ENCODE results near the gene PCDHB16.
"Not testable (repeated sequence)": the region's sequence is repeated elsewhere in the genome, so short reads cannot be mapped to it uniquely, and the experiment has no call there.

Gene PCDHB16

GRCh38 chr5:141199359-141200235 lies 17.4 kb downstream of the PCDHB16 start, which contains the start of gene PCDHB11:
TSS of gene PCDHB11 (plus strand) at chr5:141199627. CDS start at chr5:141199775, 148 bp downstream.
- Mint-ChIP-seq H3K36me3 (ENCODE audit: low read depth) (no peaks in the 10 kb centered on the region), H3K27ac (no peak within 1 kb of the TSS), H3K4me1 (ENCODE audit: low read depth) (no peaks in the 10 kb centered on the region), H3K4me3 (no peak within 1 kb of the TSS), H3K27me3 (ENCODE audit: low read depth) (no peaks in the 10 kb centered on the region), H3K9me3 (peaks cover 48% of the 10 kb centered on the region)
- DNase-seq (ENCODE audit: low spot score): no peak

- H3K27ac Mint-ChIP-seq; H3K4me3 Mint-ChIP-seq; H3K27me3 Mint-ChIP-seq (ENCODE audit: low read depth): not testable (repeated sequence)
Observed at GRCh38 chr5:141201126-141201525, 18.9 kb downstream of the PCDHB16 start.

GRCh38 chr5:141201646-141202045 lies 19.5 kb downstream of the PCDHB16 start:
- H3K36me3 Mint-ChIP-seq (ENCODE audit: low read depth); H3K4me1 Mint-ChIP-seq (ENCODE audit: low read depth); H3K4me3 Mint-ChIP-seq; H3K27me3 Mint-ChIP-seq (ENCODE audit: low read depth); DNase-seq (ENCODE audit: low spot score); H3K27ac Mint-ChIP-seq: not testable (repeated sequence)
- H3K9me3 Mint-ChIP-seq: peaks cover 39% of the 10 kb centered on the region

More at GRCh38 chr5:141201126-141201525, 18.9 kb downstream of the PCDHB16 start:
- H3K4me1 Mint-ChIP-seq (ENCODE audit: low read depth); H3K36me3 Mint-ChIP-seq (ENCODE audit: low read depth); DNase-seq (ENCODE audit: low spot score): not testable (repeated sequence)
- H3K9me3 Mint-ChIP-seq: peaks cover 44% of the 10 kb centered on the region

GRCh38 chr5:141208478-141208877 lies 26.3 kb downstream of the PCDHB16 start, which contains the start of gene PCDHB12:
TSS of gene PCDHB12 (plus strand) at chr5:141208719. CDS start at chr5:141208908, 189 bp downstream.
- no peak within 1 kb of the TSS for H3K27ac Mint-ChIP-seq

GRCh38 chr5:141210281-141210680 lies 28.1 kb downstream of the PCDHB16 start:
- H3K27ac Mint-ChIP-seq; H3K27me3 Mint-ChIP-seq (ENCODE audit: low read depth); H3K4me3 Mint-ChIP-seq; H3K36me3 Mint-ChIP-seq (ENCODE audit: low read depth); H3K4me1 Mint-ChIP-seq (ENCODE audit: low read depth); DNase-seq (ENCODE audit: low spot score): not testable (repeated sequence)
- peaks cover 21% of the 10 kb centered on the region for H3K9me3 Mint-ChIP-seq

More at GRCh38 chr5:141208478-141208877, 26.3 kb downstream of the PCDHB16 start, which contains the start of gene PCDHB12:
- DNase-seq (ENCODE audit: low spot score): no peak
- Mint-ChIP-seq H3K4me3 (no peak within 1 kb of the TSS), H3K9me3 (peaks cover 12% of the 10 kb centered on the region), H3K36me3 (ENCODE audit: low read depth) (no peaks in the 10 kb centered on the region), H3K4me1 (ENCODE audit: low read depth) (no peaks in the 10 kb centered on the region), H3K27me3 (ENCODE audit: low read depth) (no peaks in the 10 kb centered on the region)

GRCh38 chr5:141210849-141211248 lies 28.7 kb downstream of the PCDHB16 start:
- not testable (repeated sequence) for H3K27ac Mint-ChIP-seq; H3K36me3 Mint-ChIP-seq (ENCODE audit: low read depth); DNase-seq (ENCODE audit: low spot score); H3K27me3 Mint-ChIP-seq (ENCODE audit: low read depth); H3K4me1 Mint-ChIP-seq (ENCODE audit: low read depth); H3K4me3 Mint-ChIP-seq
- H3K9me3 Mint-ChIP-seq: peaks cover 23% of the 10 kb centered on the region

GRCh38 chr5:141213656-141214339 lies 31.6 kb downstream of the PCDHB16 start, which contains the start of gene PCDHB13:
TSS of gene PCDHB13 (plus strand) at chr5:141213919. CDS start at chr5:141214124, 205 bp downstream.
- H3K36me3 Mint-ChIP-seq (ENCODE audit: low read depth); H3K4me1 Mint-ChIP-seq (ENCODE audit: low read depth); H3K27me3 Mint-ChIP-seq (ENCODE audit: low read depth); DNase-seq (ENCODE audit: low spot score); H3K27ac Mint-ChIP-seq; H3K4me3 Mint-ChIP-seq: not testable (repeated sequence)
- H3K9me3 Mint-ChIP-seq: peaks cover 32% of the 10 kb centered on the region

- not testable (repeated sequence) for H3K4me3 Mint-ChIP-seq; H3K36me3 Mint-ChIP-seq (ENCODE audit: low read depth); H3K27me3 Mint-ChIP-seq (ENCODE audit: low read depth); DNase-seq (ENCODE audit: low spot score); H3K27ac Mint-ChIP-seq; H3K4me1 Mint-ChIP-seq (ENCODE audit: low read depth)
- peaks cover 33% of the 10 kb centered on the region for H3K9me3 Mint-ChIP-seq
Observed at GRCh38 chr5:141214583-141214982, 32.4 kb downstream of the PCDHB16 start.

- H3K4me1 Mint-ChIP-seq (ENCODE audit: low read depth); DNase-seq (ENCODE audit: low spot score); H3K27ac Mint-ChIP-seq; H3K36me3 Mint-ChIP-seq (ENCODE audit: low read depth); H3K4me3 Mint-ChIP-seq; H3K27me3 Mint-ChIP-seq (ENCODE audit: low read depth): not testable (repeated sequence)
- peaks cover 34% of the 10 kb centered on the region for H3K9me3 Mint-ChIP-seq
Observed at GRCh38 chr5:141215504-141215903, 33.3 kb downstream of the PCDHB16 start.

GRCh38 chr5:141216035-141216434 lies 33.8 kb downstream of the PCDHB16 start:
- not testable (repeated sequence) for H3K27me3 Mint-ChIP-seq (ENCODE audit: low read depth); H3K27ac Mint-ChIP-seq; DNase-seq (ENCODE audit: low spot score); H3K4me3 Mint-ChIP-seq; H3K36me3 Mint-ChIP-seq (ENCODE audit: low read depth); H3K4me1 Mint-ChIP-seq (ENCODE audit: low read depth)
- peaks cover 34% of the 10 kb centered on the region for H3K9me3 Mint-ChIP-seq

- Mint-ChIP-seq H3K9me3 (peaks cover 31% of the 10 kb centered on the region), H3K36me3 (ENCODE audit: low read depth) (no peaks in the 10 kb centered on the region), H3K4me3 (no peak within 1 kb of the TSS), H3K4me1 (ENCODE audit: low read depth) (no peaks in the 10 kb centered on the region), H3K27me3 (ENCODE audit: low read depth) (no peaks in the 10 kb centered on the region), H3K27ac (no peak within 1 kb of the TSS)
- no peak for DNase-seq (ENCODE audit: low spot score)
Observed at GRCh38 chr5:141223112-141223783, 41.1 kb downstream of the PCDHB16 start, which contains the start of gene PCDHB14. TSS of gene PCDHB14 (plus strand) at chr5:141223343. CDS start at chr5:141223506, 163 bp downstream.

GRCh38 chr5:141224844-141225243 lies 42.7 kb downstream of the PCDHB16 start:
- H3K27me3 Mint-ChIP-seq (ENCODE audit: low read depth); H3K27ac Mint-ChIP-seq; H3K36me3 Mint-ChIP-seq (ENCODE audit: low read depth); DNase-seq (ENCODE audit: low spot score); H3K4me1 Mint-ChIP-seq (ENCODE audit: low read depth); H3K4me3 Mint-ChIP-seq: not testable (repeated sequence)
- peaks cover 31% of the 10 kb centered on the region for H3K9me3 Mint-ChIP-seq

GRCh38 chr5:141225421-141225820 lies 43.2 kb downstream of the PCDHB16 start:
- DNase-seq (ENCODE audit: low spot score): not testable (repeated sequence)
- peaks cover 27% of the 10 kb centered on the region for H3K9me3 Mint-ChIP-seq

More at GRCh38 chr5:141225421-141225820, 43.2 kb downstream of the PCDHB16 start:
- not testable (repeated sequence) for H3K36me3 Mint-ChIP-seq (ENCODE audit: low read depth); H3K27me3 Mint-ChIP-seq (ENCODE audit: low read depth); H3K27ac Mint-ChIP-seq; H3K4me3 Mint-ChIP-seq; H3K4me1 Mint-ChIP-seq (ENCODE audit: low read depth)
